ENCODE measurements around the gene CAMK1D.

CAMK1D gene

GRCh38 chr10:12600652-12601051 lies 251.3 kb downstream of the CAMK1D start:
- no peak for DNase-seq

GRCh38 chr10:12602521-12602920 lies 253.2 kb downstream of the CAMK1D start:
- DNase-seq = no peak

- DNase-seq = no peak
Observed at GRCh38 chr10:12603766-12604470, 254.6 kb downstream of the CAMK1D start.

GRCh38 chr10:12605580-12606405 lies 256.4 kb downstream of the CAMK1D start:
- DNase-seq = no peak

GRCh38 chr10:12606461-12606860 lies 257.1 kb downstream of the CAMK1D start:
- DNase-seq = no peak

- DNase-seq = no peak
Observed at GRCh38 chr10:12608761-12609160, 259.4 kb downstream of the CAMK1D start.

GRCh38 chr10:12609435-12609834 lies 260.1 kb downstream of the CAMK1D start:
- no peak for DNase-seq

- no peak for DNase-seq
Observed at GRCh38 chr10:12613136-12613535, 263.8 kb downstream of the CAMK1D start.

- DNase-seq = no peak
Observed at GRCh38 chr10:12614177-12614995, 265.0 kb downstream of the CAMK1D start.

GRCh38 chr10:12615296-12616220 lies 266.2 kb downstream of the CAMK1D start:
- DNase-seq = no peak

GRCh38 chr10:12617191-12618175 lies 268.1 kb downstream of the CAMK1D start:
- no peak for DNase-seq

GRCh38 chr10:12622016-12622415 lies 272.7 kb downstream of the CAMK1D start:
- DNase-seq = no peak

GRCh38 chr10:12622691-12623090 lies 273.3 kb downstream of the CAMK1D start:
- DNase-seq = no peak

GRCh38 chr10:12625393-12626023 lies 276.2 kb downstream of the CAMK1D start:
- DNase-seq = no peak

- DNase-seq = no peak
Observed at GRCh38 chr10:12628153-12628552, 278.8 kb downstream of the CAMK1D start.

GRCh38 chr10:12628964-12629766 lies 279.8 kb downstream of the CAMK1D start:
- peak; percentile 12 for DNase-seq

GRCh38 chr10:12629767-12630165 lies 280.4 kb downstream of the CAMK1D start:
- DNase-seq = no peak

GRCh38 chr10:12631216-12631615 lies 281.9 kb downstream of the CAMK1D start:
- no peak for DNase-seq

- no peak for DNase-seq
Observed at GRCh38 chr10:12631787-12632562, 282.6 kb downstream of the CAMK1D start.
